Measurements from ENCODE around the gene RNF31.

Gene RNF31

DNA sequence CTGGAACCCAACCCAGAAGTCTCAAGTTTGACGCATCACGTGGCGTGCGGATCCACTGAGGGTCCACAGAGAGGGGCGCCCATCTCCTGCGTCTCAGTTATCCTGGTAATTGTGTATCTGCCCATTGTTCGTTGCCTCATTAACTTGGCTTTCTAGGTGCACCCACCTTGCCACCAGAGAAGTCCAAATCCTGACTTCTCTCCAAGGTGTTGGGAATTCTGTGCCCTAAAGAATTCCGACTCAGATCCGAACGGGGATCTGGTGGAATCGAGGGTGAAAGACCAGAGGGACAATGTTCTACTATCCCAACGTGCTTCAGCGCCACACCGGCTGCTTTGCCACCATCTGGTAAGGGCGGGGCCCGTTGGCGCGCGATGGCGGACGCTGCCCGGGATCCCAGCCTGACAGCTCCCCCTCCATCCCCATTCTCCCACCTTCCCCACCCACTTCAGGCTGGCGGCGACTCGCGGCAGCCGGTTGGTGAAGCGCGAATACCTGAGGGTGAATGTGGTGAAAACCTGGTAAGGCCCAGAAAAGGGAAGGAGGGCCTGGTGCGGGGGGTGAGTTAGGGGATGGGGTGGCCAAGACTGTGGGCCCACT is 25.1 kb downstream of the RNF31 start:
- no peak for TF ChIP-seq CTCF (IDR thresholded peaks at IDR 0.05)

GRCh38 chr14:24172871-24173281 is 25.6 kb downstream of the RNF31 start:
- no peak for TF ChIP-seq CTCF (IDR thresholded peaks at IDR 0.05)

DNA sequence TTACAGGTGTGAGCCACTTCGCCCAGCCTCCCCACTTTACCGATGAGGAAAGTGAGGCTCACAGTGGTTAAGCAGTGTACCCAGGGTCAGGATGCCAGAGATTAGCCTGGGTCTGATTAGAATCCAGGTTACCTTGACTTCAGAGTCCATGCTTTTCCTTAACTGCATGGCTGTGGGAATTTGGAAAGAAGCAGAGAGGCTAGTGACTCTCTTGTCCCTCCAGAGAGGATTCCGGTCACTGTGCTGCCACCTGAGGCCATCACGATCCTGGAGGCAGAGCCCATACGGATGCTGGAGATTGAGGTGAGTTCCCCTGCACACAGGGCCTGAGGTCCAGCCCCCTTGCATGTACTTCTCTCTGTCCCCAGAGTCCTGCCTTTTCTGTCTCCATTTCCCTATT is 29.3 kb downstream of the RNF31 start:
- no peak for TF ChIP-seq CTCF (IDR thresholded peaks at IDR 0.05)

DNA sequence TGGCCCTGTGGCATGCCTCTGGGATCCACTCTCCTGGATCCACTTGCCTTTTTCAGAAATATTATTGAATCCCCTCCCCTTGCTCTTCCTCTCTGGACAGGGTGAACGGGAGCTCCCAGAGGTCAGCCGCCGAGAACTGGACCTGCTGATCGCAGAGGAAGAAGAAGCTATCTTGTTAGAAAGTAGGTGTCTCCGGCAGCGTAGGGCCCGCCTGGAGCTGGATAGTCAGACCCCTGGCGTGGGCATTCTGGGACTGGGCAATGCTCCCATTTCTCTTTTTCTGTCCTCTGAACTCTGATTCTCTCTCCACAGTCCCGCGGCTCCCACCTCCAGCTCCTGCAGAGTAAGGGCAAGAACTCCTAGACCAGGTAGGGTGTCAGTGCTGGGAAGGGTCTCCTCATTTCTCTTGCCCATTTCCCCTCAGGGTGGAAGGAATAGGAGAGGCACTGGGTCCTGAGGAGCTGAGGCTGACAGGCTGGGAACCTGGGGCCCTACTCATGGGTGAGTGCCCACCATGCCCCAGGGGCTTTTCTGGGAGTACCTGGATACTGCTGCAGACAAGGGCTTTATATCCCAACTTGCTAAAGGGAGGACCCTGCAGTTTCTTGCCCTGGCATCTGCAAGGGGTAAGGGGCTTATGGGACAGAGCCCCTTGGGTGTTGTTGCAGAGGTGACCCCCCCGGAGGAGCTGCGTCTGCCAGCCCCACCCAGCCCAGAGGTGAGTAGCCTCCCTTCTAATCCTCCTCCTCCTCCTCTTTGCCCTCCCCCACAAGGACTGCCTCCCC is 29.9 kb downstream of the RNF31 start:
- no peak for TF ChIP-seq CTCF (IDR thresholded peaks at IDR 0.05)

DNA sequence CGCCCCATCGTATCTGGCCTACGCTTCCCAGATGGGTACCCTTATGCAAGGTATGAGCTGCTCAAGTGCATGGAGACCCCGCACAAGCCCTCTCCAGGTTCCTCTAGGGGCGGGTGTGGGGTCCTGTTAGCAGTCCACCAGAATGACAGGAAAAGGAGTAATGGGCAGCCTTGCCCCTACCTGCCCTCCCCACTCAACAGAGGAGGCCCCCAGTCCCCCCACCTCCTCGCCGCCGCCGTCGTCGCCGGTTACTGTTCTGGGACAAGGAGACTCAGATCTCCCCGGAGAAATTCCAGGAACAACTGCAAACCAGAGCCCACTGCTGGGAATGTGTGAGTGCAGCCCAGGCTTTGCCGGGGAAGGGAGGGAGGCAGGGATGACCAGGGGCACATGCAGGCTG is 30.6 kb downstream of the RNF31 start:
- TF ChIP-seq CTCF (IDR thresholded peaks at IDR 0.05), result no peak

DNA sequence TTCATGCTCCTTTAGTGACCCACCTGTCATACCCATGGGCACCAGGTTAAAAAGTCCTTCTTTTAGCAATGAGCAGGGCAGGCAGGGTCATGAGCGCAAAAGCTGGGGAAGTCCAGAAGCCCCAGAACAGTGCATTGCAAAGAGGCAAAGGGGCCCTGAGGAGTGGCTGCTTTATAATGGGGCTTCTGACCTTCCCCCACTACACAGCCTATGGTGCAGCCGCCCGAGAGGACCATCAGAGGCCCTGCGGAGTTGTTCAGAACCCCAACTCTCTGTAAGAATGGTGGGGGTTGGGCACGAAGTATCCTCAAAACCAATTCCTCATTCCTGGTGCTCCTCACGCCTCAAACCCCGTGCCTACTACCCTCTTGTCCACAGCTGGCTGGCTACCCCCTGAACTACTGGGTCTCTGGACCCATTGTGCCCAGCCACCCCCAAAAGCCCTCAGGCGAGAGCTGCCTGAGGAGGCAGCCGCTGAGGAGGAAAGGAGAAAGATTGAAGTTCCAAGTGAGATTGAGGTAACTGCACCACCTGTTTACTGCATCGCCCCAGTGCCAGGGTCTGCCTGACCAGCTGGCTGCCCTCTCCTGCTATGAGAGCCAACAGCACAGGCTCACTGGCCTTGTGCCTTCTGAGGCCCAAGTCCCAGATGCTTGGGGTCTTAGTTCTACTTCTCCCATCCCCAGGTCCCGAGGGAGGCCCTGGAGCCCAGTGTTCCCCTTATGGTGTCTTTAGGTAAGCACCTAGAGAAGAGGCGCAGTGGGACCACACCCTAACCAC is 31.3 kb downstream of the RNF31 start:
- no peak for TF ChIP-seq CTCF (IDR thresholded peaks at IDR 0.05)

GRCh38 chr14:24179294-24179960 is 32.1 kb downstream of the RNF31 start:
- no peak for TF ChIP-seq CTCF (IDR thresholded peaks at IDR 0.05)
